ENCODE data around the gene TLX1.
"Not testable (repeated sequence)": the region's sequence is repeated elsewhere in the genome, so short reads cannot be mapped to it uniquely, and the experiment has no call there.

TLX1 gene

GRCh38 chr10:101151395-101151794, 20.3 kb downstream of the TLX1 start:
- Histone ChIP-seq H3K4me3 (ENCODE audit: low read length) (no peak overlapping the region), H3K9me3 (ENCODE audit: control insufficient read depth, insufficient read depth, low read length) (no peaks in the 10 kb centered on the region), H4K20me1 (ENCODE audit: control insufficient read depth, insufficient read depth, low read depth, low read length) (no peaks in the 10 kb centered on the region), H3K4me2 (ENCODE audit: low read length) (no peak overlapping the region), H3F3A (ENCODE audit: control insufficient read depth, insufficient read depth) (no peaks in the 10 kb centered on the region), H3K9me2 (replicated peaks; ENCODE audit: control insufficient read depth, low read length) (no peaks in the 10 kb centered on the region), H3K4me1 (ENCODE audit: control insufficient read depth, low read length) (no peaks in the 10 kb centered on the region), H3K36me3 (ENCODE audit: control insufficient read depth, low read length) (no peaks in the 10 kb centered on the region), H3K27ac (ENCODE audit: low read depth, low read length) (no peak overlapping the region), H3K79me2 (ENCODE audit: control insufficient read depth, low read length) (no peaks in the 10 kb centered on the region), H3K27me3 (ENCODE audit: control insufficient read depth, low read length) (peaks cover 43% of the 10 kb centered on the region)
- TF ChIP-seq EZH2phosphoT487 (IDR thresholded peaks at IDR 0.05; ENCODE audit: borderline replicate concordance, low read length) (no peak), CTCF (IDR thresholded peaks at IDR 0.05; ENCODE audit: low read depth, low read length, poor library complexity, severe bottlenecking) (no peak)

- H3F3A ChIP-seq (ENCODE audit: control insufficient read depth, insufficient read depth) = no peaks in the 10 kb centered on the region
- no peak overlapping the region for H3K27ac ChIP-seq (ENCODE audit: low read depth, low read length)
- peaks cover 41% of the 10 kb centered on the region for H3K27me3 ChIP-seq (ENCODE audit: control insufficient read depth, low read length)
- H3K9me2 ChIP-seq (replicated peaks; ENCODE audit: control insufficient read depth, low read length) = no peaks in the 10 kb centered on the region
- H3K4me1 ChIP-seq (ENCODE audit: control insufficient read depth, low read length) = no peaks in the 10 kb centered on the region
- H3K36me3 ChIP-seq (ENCODE audit: control insufficient read depth, low read length) = no peaks in the 10 kb centered on the region
- H4K20me1 ChIP-seq (ENCODE audit: control insufficient read depth, insufficient read depth, low read depth, low read length) = no peaks in the 10 kb centered on the region
- H3K79me2 ChIP-seq (ENCODE audit: control insufficient read depth, low read length) = no peaks in the 10 kb centered on the region
- H3K4me3 ChIP-seq (ENCODE audit: low read length) = no peak overlapping the region
- TF ChIP-seq CTCF (IDR thresholded peaks at IDR 0.05; ENCODE audit: low read depth, low read length, poor library complexity, severe bottlenecking) = no peak
- no peak for TF ChIP-seq EZH2phosphoT487 (IDR thresholded peaks at IDR 0.05; ENCODE audit: borderline replicate concordance, low read length)
- H3K9me3 ChIP-seq (ENCODE audit: control insufficient read depth, insufficient read depth, low read length) = no peaks in the 10 kb centered on the region
- no peak overlapping the region for H3K4me2 ChIP-seq (ENCODE audit: low read length)
Measured at GRCh38 chr10:101152316-101152715, 21.2 kb downstream of the TLX1 start.

- H4K20me1 ChIP-seq (ENCODE audit: control insufficient read depth, insufficient read depth, low read depth, low read length); H3K27ac ChIP-seq (ENCODE audit: low read depth, low read length); H3K9me2 ChIP-seq (replicated peaks; ENCODE audit: control insufficient read depth, low read length); H3K9me3 ChIP-seq (ENCODE audit: control insufficient read depth, insufficient read depth, low read length); H3K4me3 ChIP-seq (ENCODE audit: low read length); H3K4me2 ChIP-seq (ENCODE audit: low read length); H3K79me2 ChIP-seq (ENCODE audit: control insufficient read depth, low read length); H3F3A ChIP-seq (ENCODE audit: control insufficient read depth, insufficient read depth); H3K36me3 ChIP-seq (ENCODE audit: control insufficient read depth, low read length); H3K4me1 ChIP-seq (ENCODE audit: control insufficient read depth, low read length): not testable (repeated sequence)
- peaks cover 32% of the 10 kb centered on the region for H3K27me3 ChIP-seq (ENCODE audit: control insufficient read depth, low read length)
Measured at GRCh38 chr10:101154506-101154905, 23.4 kb downstream of the TLX1 start.

GRCh38 chr10:101155896-101156295, 24.8 kb downstream of the TLX1 start:
- Histone ChIP-seq H3K36me3 (ENCODE audit: control insufficient read depth, low read length) (no peaks in the 10 kb centered on the region), H4K20me1 (ENCODE audit: control insufficient read depth, insufficient read depth, low read depth, low read length) (no peaks in the 10 kb centered on the region), H3K9me3 (ENCODE audit: control insufficient read depth, insufficient read depth, low read length) (no peaks in the 10 kb centered on the region), H3F3A (ENCODE audit: control insufficient read depth, insufficient read depth) (no peaks in the 10 kb centered on the region), H3K9me2 (replicated peaks; ENCODE audit: control insufficient read depth, low read length) (no peaks in the 10 kb centered on the region), H3K27ac (ENCODE audit: low read depth, low read length) (no peak overlapping the region), H3K4me3 (ENCODE audit: low read length) (no peak overlapping the region), H3K27me3 (ENCODE audit: control insufficient read depth, low read length) (peaks cover 38% of the 10 kb centered on the region), H3K4me2 (ENCODE audit: low read length) (no peak overlapping the region), H3K4me1 (ENCODE audit: control insufficient read depth, low read length) (peaks cover 10% of the 10 kb centered on the region), H3K79me2 (ENCODE audit: control insufficient read depth, low read length) (no peaks in the 10 kb centered on the region)
- TF ChIP-seq EZH2phosphoT487 (IDR thresholded peaks at IDR 0.05; ENCODE audit: borderline replicate concordance, low read length) (no peak), CTCF (IDR thresholded peaks at IDR 0.05; ENCODE audit: low read depth, low read length, poor library complexity, severe bottlenecking) (no peak)
